Adrenal gland (tissue), 12 donors: ENCODE results near the gene ZNF277. TPM values are rescaled to one million over a fixed set of nuclear protein-coding genes. Genes with fewer than 3 reads are reported as not detected.

Experiments used
- DNase-seq, 7 donors: peaks; one replicate each; pipeline ENCODE4 v3.0.0-alpha.2; 2019 to 2020
- H3K27ac ChIP-seq, 5 donors: fragments of 200-600 bp; sonication (generic) in 4 of 5; 1 replicate in 3 of 5; 2 replicates in 2 of 5; pipeline versions ENCODE4 v1.5.1 to v1.8.0; 2016 to 2020; ENCODE audit warnings: mild to moderate bottlenecking in 1 of 5
- H3K27me3 ChIP-seq: fragments of 200-600 bp; 2 replicates; pipeline ENCODE4 v1.8.0; 2021
- H3K36me3 ChIP-seq, 2 donors: fragments of 200-600 bp; replicated peaks in 1 of 2; 1 replicate in 1 of 2; 2 replicates in 1 of 2; pipeline versions ENCODE4 v1.5.1 to v1.8.0; 2018 to 2022
- H3K4me1 ChIP-seq, 2 donors: fragments of 200-600 bp; replicated peaks in 1 of 2; 1 replicate in 1 of 2; 2 replicates in 1 of 2; pipeline versions ENCODE4 v1.5.1 to v1.8.0; 2018 to 2021
- H3K4me3 ChIP-seq, 4 donors: fragments of 200-600 bp; sonication (generic) in 3 of 4; one replicate each; pipeline ENCODE4 v1.5.1; 2016 to 2018
- H3K9me3 ChIP-seq, 3 donors: fragments of 200-600 bp; sonication (generic) in 1 of 3; replicated peaks in 1 of 3; 1 replicate in 2 of 3; 2 replicates in 1 of 3; pipeline versions ENCODE4 v1.5.1 to v1.8.0; 2016 to 2021
- CTCF ChIP-seq, 6 experiments: fragments of 450-650 bp in 4 of 6; fragments of 200-600 bp in 2 of 6; sonication (generic) in 1 of 6; IDR thresholded peaks; 1 replicate in 5 of 6; 2 replicates in 1 of 6; pipeline versions ENCODE4 v1.5.1 to v1.8.0; 2016 to 2021; ENCODE audit warnings: antibody characterized with exemption in 6 of 6, mild to moderate bottlenecking in 2 of 6, moderate library complexity in 1 of 6
- POLR2A ChIP-seq, 2 donors: fragments of 450-650 bp; IDR thresholded peaks; one replicate each; pipeline ENCODE4 v1.6.1; 2017; ENCODE audit warnings: antibody characterized with exemption in 2 of 2, mild to moderate bottlenecking in 2 of 2, moderate library complexity in 1 of 2
- WGBS, 4 donors: extraction: QIAGEN DNeasy Blood & Tissue Kit in 2 of 4; methylation state at CpG; one replicate each; pipeline versions ENCODE4 v1.1.5 to v1.1.7; 2013 to 2017; 5-methylcytosine and 5-hydroxymethylcytosine counted together
- intact Hi-C, 2 donors: fragments of 100-400 bp; cut with DNase I; formaldehyde crosslinking; loops; one replicate each; pipeline versions ENCODE4 v1.14.1 to v1.15.0; 2022 to 2023
- polyA plus RNA-seq, 3 donors: library from polyadenylated mRNA; stranded (reverse); fragments of 200-250 nt in 2 of 3; fragments of 350-450 nt in 1 of 3; fragmentation: Illumina TruSeq in 1 of 3; extraction: RNeasy Lipid Tissue Mini Kit (QIAGEN cat#74804) in 1 of 3; gene quantifications; one replicate each; pipeline ENCODE4 v1.2.3, GENCODE V29; 2013 to 2014
- total RNA-seq, 9 donors: library from RNA; depleted of rRNA in 4 of 9; stranded (reverse); fragments of >200 nt in 4 of 9; fragments of 120-200 nt in 1 of 9; fragmentation: NEBNext Ultra II Directional in 1 of 9; extraction: Animal tissue kit (Norgen Biotek cat#: 25700) in 1 of 9; gene quantifications; one replicate each; pipeline versions ENCODE4 v1.1.0 to v1.2.4, GENCODE V29; 2013 to 2023
- donor health status: healthy with polysubstance abuse.
- donor health status: Bipolar disorder and iron deficiency.
- donor health status: DM: yes; HTN: yes; CAD: no.
- donor health status: DM: no; HTN: no; CAD: no.
- donor health status: DM: no; HTN: no; CAD: no.
- donor health status: DM: yes; HTN: yes; CAD: no.

ZNF277 gene
- total and polyA plus RNA-seq, 12 donors = 12.6 to 30.6 (median 19.7) TPM

GRCh38 chr7:112162784-112163506 lies 43.5 kb upstream of the ZNF277 start:
- H3K4me1 ChIP-seq = peaks cover 10 to 34% of the 10 kb centered on the region in 2 donors
- no peak for TF ChIP-seq CTCF (IDR thresholded peaks at IDR 0.05)
- H3K27ac ChIP-seq = peak overlapping the region in 1 of 5 donors; percentile 41
- no peaks in the 10 kb centered on the region for H3K9me3 ChIP-seq
- no peaks in the 10 kb centered on the region for H3K27me3 ChIP-seq
- H3K36me3 ChIP-seq = no peaks in the 10 kb centered on the region
- WGBS, 4 donors = 68 to 71% (median 70%) methylated on average over 6 of the region's 6 CpGs
- intact Hi-C loops = no loop called here
- DNase-seq = no peak
- H3K4me3 ChIP-seq = no peak overlapping the region

- Histone ChIP-seq H3K4me3 (no peak overlapping the region), H3K27me3 (no peaks in the 10 kb centered on the region), H3K36me3 (no peaks in the 10 kb centered on the region), H3K4me1 (peaks cover 0 to 3% of the 10 kb centered on the region in 2 donors), H3K9me3 (no peaks in the 10 kb centered on the region), H3K27ac (no peak overlapping the region)
- intact Hi-C loops = no loop called here
- 87 to 93% (median 90%) methylated on average over 3 of the region's 3 CpGs for WGBS, 4 donors
- TF ChIP-seq POLR2A (IDR thresholded peaks at IDR 0.05) = no peak
- no peak for TF ChIP-seq CTCF (IDR thresholded peaks at IDR 0.05)
- no peak for DNase-seq
Observed at GRCh38 chr7:112167147-112167546, 39.3 kb upstream of the ZNF277 start.

GRCh38 chr7:112168915-112169314 lies 37.6 kb upstream of the ZNF277 start:
- 81 to 90% (median 86%) methylated on average over 2 of the region's 2 CpGs for WGBS, 4 donors
- H3K4me1 ChIP-seq = no peaks in the 10 kb centered on the region

GRCh38 chr7:112171673-112172072 lies 34.8 kb upstream of the ZNF277 start:
- DNase-seq = no peak
- Histone ChIP-seq H3K27ac (no peak overlapping the region), H3K4me1 (no peaks in the 10 kb centered on the region), H3K36me3 (no peaks in the 10 kb centered on the region), H3K9me3 (no peaks in the 10 kb centered on the region), H3K4me3 (no peak overlapping the region), H3K27me3 (no peaks in the 10 kb centered on the region)
- 79 to 95% (median 86%) methylated on average over 1 of the region's 1 CpG for WGBS, 4 donors
- TF ChIP-seq POLR2A (IDR thresholded peaks at IDR 0.05) = no peak
- no peak for TF ChIP-seq CTCF (IDR thresholded peaks at IDR 0.05)
- intact Hi-C loops = no loop called here

More at GRCh38 chr7:112168915-112169314, 37.6 kb upstream of the ZNF277 start:
- TF ChIP-seq POLR2A (IDR thresholded peaks at IDR 0.05) = no peak
- no peak for DNase-seq
- H3K27me3 ChIP-seq = no peaks in the 10 kb centered on the region
- intact Hi-C loops = no loop called here
- H3K36me3 ChIP-seq = no peaks in the 10 kb centered on the region
- no peak overlapping the region for H3K4me3 ChIP-seq
- no peaks in the 10 kb centered on the region for H3K9me3 ChIP-seq
- no peak overlapping the region for H3K27ac ChIP-seq
